Renal cortical epithelial cell (primary cell): ENCODE measurements around the gene APOL1. TPM values are rescaled to one million over a fixed set of nuclear protein-coding genes. Genes with fewer than 3 reads are reported as not detected.

Source experiments
- DNase-seq: peaks from one replicate; pipeline ENCODE4 v3.0.0-alpha.2; 2011; ENCODE audit warnings: low read depth
- total RNA-seq: library from RNA; depleted of rRNA; stranded (reverse); fragments of >200 nt; gene quantifications from 2 replicates; pipeline ENCODE4 v1.2.3, GENCODE V29; 2014

APOL1 gene
- total RNA-seq, 1 donor from 2014 or later = 247 TPM

- DNase-seq = no peak
Measured at GRCh38 chr22:36311386-36312085, 58.6 kb downstream of the APOL1 start.

- DNase-seq = no peak
Measured at GRCh38 chr22:36315325-36315724, 62.4 kb downstream of the APOL1 start.

- DNase-seq = no peak
Measured at GRCh38 chr22:36316419-36316818, 63.5 kb downstream of the APOL1 start.

Other genes starting within 250 kb of the APOL1 start
- 72.8 and 125 TPM in 2 replicates for gene RBFOX2, start 224.3 kb upstream of the APOL1 start, total RNA-seq
- gene APOL3, start 92.4 kb upstream of the APOL1 start, total RNA-seq = 4.0 and 10.4 TPM in 2 replicates
- not detected in 2 replicates for gene APOL4, start 51.3 kb upstream of the APOL1 start, total RNA-seq
- 154 and 157 TPM in 2 replicates for gene APOL2, start 13.6 kb upstream of the APOL1 start, total RNA-seq
- 1,031 and 1,268 TPM in 2 replicates for gene MYH9, start 134.8 kb downstream of the APOL1 start, total RNA-seq
- 14.8 and 30.1 TPM in 2 replicates for gene TXN2, start 228.5 kb downstream of the APOL1 start, total RNA-seq